ENCODE measurements around the gene ENDOD1. TPM values are rescaled to one million over a fixed set of nuclear protein-coding genes. Genes with fewer than 3 reads are reported as not detected.

Gene ENDOD1
- total RNA-seq, 1 experiment from 2014 or later = 3.3 TPM

GRCh38 chr11:95128602-95129001 lies 39.0 kb downstream of the ENDOD1 start:
- POLR2A ChIA-PET = no interaction called here
- H3K27ac Mint-ChIP-seq = no peak overlapping the region
- no peaks in the 10 kb centered on the region for H3K27me3 Mint-ChIP-seq (ENCODE audit: low read depth)
- H3K4me1 Mint-ChIP-seq = no peaks in the 10 kb centered on the region
- H3K36me3 Mint-ChIP-seq = no peaks in the 10 kb centered on the region
- DNase-seq (ENCODE audit: low spot score) = no peak
- ATAC-seq = no peak
- H3K9me3 Mint-ChIP-seq = no peaks in the 10 kb centered on the region
- H3K4me3 Mint-ChIP-seq = no peak overlapping the region
- CTCF ChIA-PET = no interaction called here
- no peak for TF ChIP-seq ERG (CRISPR knock-in tag; IDR thresholded peaks at IDR 0.05)
- TF ChIP-seq, protein P1, sequence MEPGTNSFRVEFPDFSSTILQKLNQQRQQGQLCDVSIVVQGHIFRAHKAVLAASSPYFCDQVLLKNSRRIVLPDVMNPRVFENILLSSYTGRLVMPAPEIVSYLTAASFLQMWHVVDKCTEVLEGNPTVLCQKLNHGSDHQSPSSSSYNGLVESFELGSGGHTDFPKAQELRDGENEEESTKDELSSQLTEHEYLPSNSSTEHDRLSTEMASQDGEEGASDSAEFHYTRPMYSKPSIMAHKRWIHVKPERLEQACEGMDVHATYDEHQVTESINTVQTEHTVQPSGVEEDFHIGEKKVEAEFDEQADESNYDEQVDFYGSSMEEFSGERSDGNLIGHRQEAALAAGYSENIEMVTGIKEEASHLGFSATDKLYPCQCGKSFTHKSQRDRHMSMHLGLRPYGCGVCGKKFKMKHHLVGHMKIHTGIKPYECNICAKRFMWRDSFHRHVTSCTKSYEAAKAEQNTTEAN (CRISPR knock-in tag; IDR thresholded peaks at IDR 0.05) = no peak
- no peak for TF ChIP-seq TP53 (CRISPR knock-in tag; IDR thresholded peaks at IDR 0.05)
- no peak for TF ChIP-seq NR3C1 (CRISPR knock-in tag; conservative IDR thresholded peaks at IDR 0.05; ENCODE audit: low read depth)
- no peak for TF ChIP-seq OVOL2 (CRISPR knock-in tag; IDR thresholded peaks at IDR 0.05; ENCODE audit: borderline replicate concordance)
- no peak for TF ChIP-seq NR1H2 (CRISPR knock-in tag; IDR thresholded peaks at IDR 0.05)
- no peak for TF ChIP-seq ATF1 (CRISPR knock-in tag; IDR thresholded peaks at IDR 0.05)
- TF ChIP-seq FOXP1 (CRISPR knock-in tag; IDR thresholded peaks at IDR 0.05; ENCODE audit: borderline replicate concordance) = no peak
- no peak for TF ChIP-seq ZNF138 (CRISPR knock-in tag; conservative IDR thresholded peaks at IDR 0.05)
- no peak for TF ChIP-seq EMX1 (CRISPR knock-in tag; IDR thresholded peaks at IDR 0.05)
- TF ChIP-seq, protein P2, sequence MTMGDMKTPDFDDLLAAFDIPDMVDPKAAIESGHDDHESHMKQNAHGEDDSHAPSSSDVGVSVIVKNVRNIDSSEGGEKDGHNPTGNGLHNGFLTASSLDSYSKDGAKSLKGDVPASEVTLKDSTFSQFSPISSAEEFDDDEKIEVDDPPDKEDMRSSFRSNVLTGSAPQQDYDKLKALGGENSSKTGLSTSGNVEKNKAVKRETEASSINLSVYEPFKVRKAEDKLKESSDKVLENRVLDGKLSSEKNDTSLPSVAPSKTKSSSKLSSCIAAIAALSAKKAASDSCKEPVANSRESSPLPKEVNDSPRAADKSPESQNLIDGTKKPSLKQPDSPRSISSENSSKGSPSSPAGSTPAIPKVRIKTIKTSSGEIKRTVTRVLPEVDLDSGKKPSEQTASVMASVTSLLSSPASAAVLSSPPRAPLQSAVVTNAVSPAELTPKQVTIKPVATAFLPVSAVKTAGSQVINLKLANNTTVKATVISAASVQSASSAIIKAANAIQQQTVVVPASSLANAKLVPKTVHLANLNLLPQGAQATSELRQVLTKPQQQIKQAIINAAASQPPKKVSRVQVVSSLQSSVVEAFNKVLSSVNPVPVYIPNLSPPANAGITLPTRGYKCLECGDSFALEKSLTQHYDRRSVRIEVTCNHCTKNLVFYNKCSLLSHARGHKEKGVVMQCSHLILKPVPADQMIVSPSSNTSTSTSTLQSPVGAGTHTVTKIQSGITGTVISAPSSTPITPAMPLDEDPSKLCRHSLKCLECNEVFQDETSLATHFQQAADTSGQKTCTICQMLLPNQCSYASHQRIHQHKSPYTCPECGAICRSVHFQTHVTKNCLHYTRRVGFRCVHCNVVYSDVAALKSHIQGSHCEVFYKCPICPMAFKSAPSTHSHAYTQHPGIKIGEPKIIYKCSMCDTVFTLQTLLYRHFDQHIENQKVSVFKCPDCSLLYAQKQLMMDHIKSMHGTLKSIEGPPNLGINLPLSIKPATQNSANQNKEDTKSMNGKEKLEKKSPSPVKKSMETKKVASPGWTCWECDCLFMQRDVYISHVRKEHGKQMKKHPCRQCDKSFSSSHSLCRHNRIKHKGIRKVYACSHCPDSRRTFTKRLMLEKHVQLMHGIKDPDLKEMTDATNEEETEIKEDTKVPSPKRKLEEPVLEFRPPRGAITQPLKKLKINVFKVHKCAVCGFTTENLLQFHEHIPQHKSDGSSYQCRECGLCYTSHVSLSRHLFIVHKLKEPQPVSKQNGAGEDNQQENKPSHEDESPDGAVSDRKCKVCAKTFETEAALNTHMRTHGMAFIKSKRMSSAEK (CRISPR knock-in tag; IDR thresholded peaks at IDR 0.05; ENCODE audit: borderline replicate concordance) = no peak
- no peak for TF ChIP-seq JUN (CRISPR knock-in tag; IDR thresholded peaks at IDR 0.05)
- TF ChIP-seq, protein P3, sequence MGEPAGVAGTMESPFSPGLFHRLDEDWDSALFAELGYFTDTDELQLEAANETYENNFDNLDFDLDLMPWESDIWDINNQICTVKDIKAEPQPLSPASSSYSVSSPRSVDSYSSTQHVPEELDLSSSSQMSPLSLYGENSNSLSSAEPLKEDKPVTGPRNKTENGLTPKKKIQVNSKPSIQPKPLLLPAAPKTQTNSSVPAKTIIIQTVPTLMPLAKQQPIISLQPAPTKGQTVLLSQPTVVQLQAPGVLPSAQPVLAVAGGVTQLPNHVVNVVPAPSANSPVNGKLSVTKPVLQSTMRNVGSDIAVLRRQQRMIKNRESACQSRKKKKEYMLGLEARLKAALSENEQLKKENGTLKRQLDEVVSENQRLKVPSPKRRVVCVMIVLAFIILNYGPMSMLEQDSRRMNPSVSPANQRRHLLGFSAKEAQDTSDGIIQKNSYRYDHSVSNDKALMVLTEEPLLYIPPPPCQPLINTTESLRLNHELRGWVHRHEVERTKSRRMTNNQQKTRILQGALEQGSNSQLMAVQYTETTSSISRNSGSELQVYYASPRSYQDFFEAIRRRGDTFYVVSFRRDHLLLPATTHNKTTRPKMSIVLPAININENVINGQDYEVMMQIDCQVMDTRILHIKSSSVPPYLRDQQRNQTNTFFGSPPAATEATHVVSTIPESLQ (CRISPR knock-in tag; IDR thresholded peaks at IDR 0.05) = no peak
- TF ChIP-seq MLX (CRISPR knock-in tag; IDR thresholded peaks at IDR 0.05) = no peak
- TF ChIP-seq, protein P4, sequence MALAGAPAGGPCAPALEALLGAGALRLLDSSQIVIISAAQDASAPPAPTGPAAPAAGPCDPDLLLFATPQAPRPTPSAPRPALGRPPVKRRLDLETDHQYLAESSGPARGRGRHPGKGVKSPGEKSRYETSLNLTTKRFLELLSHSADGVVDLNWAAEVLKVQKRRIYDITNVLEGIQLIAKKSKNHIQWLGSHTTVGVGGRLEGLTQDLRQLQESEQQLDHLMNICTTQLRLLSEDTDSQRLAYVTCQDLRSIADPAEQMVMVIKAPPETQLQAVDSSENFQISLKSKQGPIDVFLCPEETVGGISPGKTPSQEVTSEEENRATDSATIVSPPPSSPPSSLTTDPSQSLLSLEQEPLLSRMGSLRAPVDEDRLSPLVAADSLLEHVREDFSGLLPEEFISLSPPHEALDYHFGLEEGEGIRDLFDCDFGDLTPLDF (CRISPR knock-in tag; IDR thresholded peaks at IDR 0.05) = no peak
- TF ChIP-seq, protein P5, sequence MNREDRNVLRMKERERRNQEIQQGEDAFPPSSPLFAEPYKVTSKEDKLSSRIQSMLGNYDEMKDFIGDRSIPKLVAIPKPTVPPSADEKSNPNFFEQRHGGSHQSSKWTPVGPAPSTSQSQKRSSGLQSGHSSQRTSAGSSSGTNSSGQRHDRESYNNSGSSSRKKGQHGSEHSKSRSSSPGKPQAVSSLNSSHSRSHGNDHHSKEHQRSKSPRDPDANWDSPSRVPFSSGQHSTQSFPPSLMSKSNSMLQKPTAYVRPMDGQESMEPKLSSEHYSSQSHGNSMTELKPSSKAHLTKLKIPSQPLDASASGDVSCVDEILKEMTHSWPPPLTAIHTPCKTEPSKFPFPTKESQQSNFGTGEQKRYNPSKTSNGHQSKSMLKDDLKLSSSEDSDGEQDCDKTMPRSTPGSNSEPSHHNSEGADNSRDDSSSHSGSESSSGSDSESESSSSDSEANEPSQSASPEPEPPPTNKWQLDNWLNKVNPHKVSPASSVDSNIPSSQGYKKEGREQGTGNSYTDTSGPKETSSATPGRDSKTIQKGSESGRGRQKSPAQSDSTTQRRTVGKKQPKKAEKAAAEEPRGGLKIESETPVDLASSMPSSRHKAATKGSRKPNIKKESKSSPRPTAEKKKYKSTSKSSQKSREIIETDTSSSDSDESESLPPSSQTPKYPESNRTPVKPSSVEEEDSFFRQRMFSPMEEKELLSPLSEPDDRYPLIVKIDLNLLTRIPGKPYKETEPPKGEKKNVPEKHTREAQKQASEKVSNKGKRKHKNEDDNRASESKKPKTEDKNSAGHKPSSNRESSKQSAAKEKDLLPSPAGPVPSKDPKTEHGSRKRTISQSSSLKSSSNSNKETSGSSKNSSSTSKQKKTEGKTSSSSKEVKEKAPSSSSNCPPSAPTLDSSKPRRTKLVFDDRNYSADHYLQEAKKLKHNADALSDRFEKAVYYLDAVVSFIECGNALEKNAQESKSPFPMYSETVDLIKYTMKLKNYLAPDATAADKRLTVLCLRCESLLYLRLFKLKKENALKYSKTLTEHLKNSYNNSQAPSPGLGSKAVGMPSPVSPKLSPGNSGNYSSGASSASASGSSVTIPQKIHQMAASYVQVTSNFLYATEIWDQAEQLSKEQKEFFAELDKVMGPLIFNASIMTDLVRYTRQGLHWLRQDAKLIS (CRISPR knock-in tag; IDR thresholded peaks at IDR 0.05; ENCODE audit: borderline replicate concordance) = no peak
- TF ChIP-seq, protein P6, sequence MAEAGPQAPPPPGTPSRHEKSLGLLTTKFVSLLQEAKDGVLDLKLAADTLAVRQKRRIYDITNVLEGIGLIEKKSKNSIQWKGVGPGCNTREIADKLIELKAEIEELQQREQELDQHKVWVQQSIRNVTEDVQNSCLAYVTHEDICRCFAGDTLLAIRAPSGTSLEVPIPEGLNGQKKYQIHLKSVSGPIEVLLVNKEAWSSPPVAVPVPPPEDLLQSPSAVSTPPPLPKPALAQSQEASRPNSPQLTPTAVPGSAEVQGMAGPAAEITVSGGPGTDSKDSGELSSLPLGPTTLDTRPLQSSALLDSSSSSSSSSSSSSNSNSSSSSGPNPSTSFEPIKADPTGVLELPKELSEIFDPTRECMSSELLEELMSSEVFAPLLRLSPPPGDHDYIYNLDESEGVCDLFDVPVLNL (CRISPR knock-in tag; IDR thresholded peaks at IDR 0.05; ENCODE audit: borderline replicate concordance, low read depth) = no peak
- TF ChIP-seq ATF2 (CRISPR knock-in tag; IDR thresholded peaks at IDR 0.05; ENCODE audit: borderline replicate concordance, low read depth) = no peak

Data from WTC11 (cell line).